ENCODE results near the gene USP17L19.
"Not testable (repeated sequence)": the region's sequence is repeated elsewhere in the genome, so short reads cannot be mapped to it uniquely, and the experiment has no call there.

GRCh38 chr4:9214701-9215100, 38.5 kb upstream of the USP17L19 start:
- not testable (repeated sequence) for TF ChIP-seq CTCF, POLR2A (IDR thresholded peaks at IDR 0.05)

Measured in testis (tissue), 2 donors.